ENCODE data around the gene B4GALT6. TPM values are rescaled to one million over a fixed set of nuclear protein-coding genes. Genes with fewer than 3 reads are reported as not detected.

B4GALT6 gene
- total RNA-seq, 2 experiments from 2014 or later: 2.7 to 3.6 TPM

GRCh38 chr18:31711365-31712172 lies 27.2 kb upstream of the B4GALT6 start:
- H3K27me3 Mint-ChIP-seq (ENCODE audit: low read depth): no peaks in the 10 kb centered on the region

GRCh38 chr18:31710826-31711225 lies 26.4 kb upstream of the B4GALT6 start:
- no peaks in the 10 kb centered on the region for H3K9me3 Mint-ChIP-seq
- H3K27ac Mint-ChIP-seq: no peak overlapping the region
- DNase-seq: peak; percentile 16
- intact Hi-C loops (cut with micrococcal nuclease): no loop called here
- CTCF ChIA-PET: interaction anchor here (1.4 kb wide), 1 partner anchor 11 kb away, joined by 4 read pairs; no protein-coding TSS in a partner anchor
- no peaks in the 10 kb centered on the region for H3K36me3 Mint-ChIP-seq (ENCODE audit: low read depth)
- H3K4me1 Mint-ChIP-seq (ENCODE audit: low read depth): peaks cover 2% of the 10 kb centered on the region
- H3K27me3 Mint-ChIP-seq (ENCODE audit: low read depth): no peaks in the 10 kb centered on the region
- no peak overlapping the region for H3K4me3 Mint-ChIP-seq

More at GRCh38 chr18:31711365-31712172, 27.2 kb upstream of the B4GALT6 start:
- Mint-ChIP-seq H3K36me3 (ENCODE audit: low read depth) (no peaks in the 10 kb centered on the region), H3K9me3 (no peaks in the 10 kb centered on the region), H3K27ac (no peak overlapping the region), H3K4me3 (no peak overlapping the region), H3K4me1 (ENCODE audit: low read depth) (peaks cover 2% of the 10 kb centered on the region)
- CTCF ChIA-PET: interaction anchor here (1.4 kb wide), 1 partner anchor 10 kb away, joined by 4 read pairs; no protein-coding TSS in a partner anchor
- DNase-seq: no peak
- intact Hi-C loops (cut with micrococcal nuclease): no loop called here

DNA sequence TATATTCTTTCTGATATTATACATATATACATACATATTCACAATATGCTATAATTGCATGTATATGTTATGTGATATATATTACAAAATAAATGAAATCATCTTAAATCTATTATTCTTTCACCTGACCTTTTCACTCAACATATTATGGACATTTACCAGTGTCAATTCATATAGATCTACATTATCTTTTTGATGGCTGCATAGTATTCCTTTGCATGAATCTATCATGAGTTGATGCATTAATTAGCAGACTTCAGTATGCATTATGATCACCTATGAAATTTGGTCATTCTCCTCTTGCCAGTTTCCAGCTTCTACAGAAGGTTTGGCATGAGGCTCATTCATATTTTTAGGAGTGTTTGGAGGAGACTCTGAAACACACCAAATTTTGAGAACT lies 23.4 kb upstream of the B4GALT6 start:
- Mint-ChIP-seq H3K4me3 (no peak overlapping the region), H3K27ac (no peak overlapping the region), H3K36me3 (ENCODE audit: low read depth) (no peaks in the 10 kb centered on the region), H3K4me1 (ENCODE audit: low read depth) (peaks cover 2% of the 10 kb centered on the region), H3K9me3 (no peaks in the 10 kb centered on the region), H3K27me3 (ENCODE audit: low read depth) (no peaks in the 10 kb centered on the region)
- CTCF ChIA-PET: interaction anchor here (0.6 to 3.4 kb wide), 2 partner anchors 15 to 31 kb away, joined by 3 to 14 read pairs; no protein-coding TSS in a partner anchor
- intact Hi-C loops (cut with micrococcal nuclease): no loop called here
- no peak for DNase-seq

- Mint-ChIP-seq H3K4me1 (ENCODE audit: low read depth) (peaks cover 6% of the 10 kb centered on the region), H3K27ac (no peak overlapping the region), H3K4me3 (no peak overlapping the region), H3K9me3 (no peaks in the 10 kb centered on the region), H3K27me3 (ENCODE audit: low read depth) (no peaks in the 10 kb centered on the region), H3K36me3 (ENCODE audit: low read depth) (no peaks in the 10 kb centered on the region)
- CTCF ChIA-PET: interaction anchor here (1.9 to 2.0 kb wide), 2 partner anchors 20 kb away, joined by 4 to 8 read pairs; no protein-coding TSS in a partner anchor
- no peak for DNase-seq
- intact Hi-C loops (cut with micrococcal nuclease): no loop called here
Observed at GRCh38 chr18:31702449-31702848, 18.1 kb upstream of the B4GALT6 start.

DNA sequence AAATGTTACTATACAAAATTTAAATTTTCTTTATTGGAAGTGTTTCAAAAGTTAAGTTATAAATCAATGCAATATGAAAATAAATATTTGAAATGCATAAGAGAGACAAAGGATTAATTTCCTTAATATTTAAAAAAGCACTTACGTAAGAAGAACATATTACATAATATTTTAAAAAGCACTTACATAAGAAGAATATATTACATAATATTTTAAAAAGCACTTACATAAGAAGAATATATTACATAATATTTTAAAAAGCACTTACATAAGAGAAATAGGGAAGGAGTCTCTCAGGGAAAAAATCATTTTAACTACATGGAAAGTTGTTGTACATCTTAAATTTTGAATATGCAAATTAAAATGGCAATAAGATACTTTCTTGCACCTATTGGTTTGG lies 17.4 kb upstream of the B4GALT6 start:
- intact Hi-C loops (cut with micrococcal nuclease): no loop called here

DNA sequence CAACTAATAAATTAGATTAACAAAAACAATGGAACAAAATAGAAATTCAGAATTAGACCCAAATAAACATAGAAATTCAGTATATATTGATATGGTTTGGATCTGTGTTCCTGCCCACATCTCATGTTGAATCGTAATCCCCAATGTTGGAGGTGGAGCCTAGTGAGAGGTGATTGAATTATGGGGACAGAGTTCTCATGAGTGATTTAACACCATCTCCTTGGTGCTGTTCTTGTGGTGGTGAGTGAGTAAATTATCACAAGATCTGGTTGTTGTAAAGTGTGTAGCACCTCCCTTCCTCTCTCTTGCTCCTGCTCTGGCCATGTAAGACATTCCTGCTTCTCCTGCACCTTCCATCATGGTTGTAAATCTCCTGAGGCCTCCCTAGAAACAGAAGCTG lies 16.6 kb upstream of the B4GALT6 start:
- H3K4me1 Mint-ChIP-seq (ENCODE audit: low read depth): peaks cover 6% of the 10 kb centered on the region
- H3K9me3 Mint-ChIP-seq: no peaks in the 10 kb centered on the region
- no peak overlapping the region for H3K27ac Mint-ChIP-seq
- DNase-seq: no peak
- no peaks in the 10 kb centered on the region for H3K36me3 Mint-ChIP-seq (ENCODE audit: low read depth)
- no peak overlapping the region for H3K4me3 Mint-ChIP-seq
- H3K27me3 Mint-ChIP-seq (ENCODE audit: low read depth): peaks cover under 1% of the 10 kb centered on the region
- intact Hi-C loops (cut with micrococcal nuclease): no loop called here
- CTCF ChIA-PET: no interaction called here

More for the DNA sequence above, 17.4 kb upstream of the B4GALT6 start:
- no peak for DNase-seq
- Mint-ChIP-seq H3K4me3 (no peak overlapping the region), H3K9me3 (no peaks in the 10 kb centered on the region), H3K27ac (no peak overlapping the region), H3K27me3 (ENCODE audit: low read depth) (no peaks in the 10 kb centered on the region), H3K36me3 (ENCODE audit: low read depth) (no peaks in the 10 kb centered on the region), H3K4me1 (ENCODE audit: low read depth) (peaks cover 6% of the 10 kb centered on the region)
- CTCF ChIA-PET: interaction anchor here (2.0 kb wide), 1 partner anchor 19 kb away, joined by 4 read pairs; no protein-coding TSS in a partner anchor

DNA sequence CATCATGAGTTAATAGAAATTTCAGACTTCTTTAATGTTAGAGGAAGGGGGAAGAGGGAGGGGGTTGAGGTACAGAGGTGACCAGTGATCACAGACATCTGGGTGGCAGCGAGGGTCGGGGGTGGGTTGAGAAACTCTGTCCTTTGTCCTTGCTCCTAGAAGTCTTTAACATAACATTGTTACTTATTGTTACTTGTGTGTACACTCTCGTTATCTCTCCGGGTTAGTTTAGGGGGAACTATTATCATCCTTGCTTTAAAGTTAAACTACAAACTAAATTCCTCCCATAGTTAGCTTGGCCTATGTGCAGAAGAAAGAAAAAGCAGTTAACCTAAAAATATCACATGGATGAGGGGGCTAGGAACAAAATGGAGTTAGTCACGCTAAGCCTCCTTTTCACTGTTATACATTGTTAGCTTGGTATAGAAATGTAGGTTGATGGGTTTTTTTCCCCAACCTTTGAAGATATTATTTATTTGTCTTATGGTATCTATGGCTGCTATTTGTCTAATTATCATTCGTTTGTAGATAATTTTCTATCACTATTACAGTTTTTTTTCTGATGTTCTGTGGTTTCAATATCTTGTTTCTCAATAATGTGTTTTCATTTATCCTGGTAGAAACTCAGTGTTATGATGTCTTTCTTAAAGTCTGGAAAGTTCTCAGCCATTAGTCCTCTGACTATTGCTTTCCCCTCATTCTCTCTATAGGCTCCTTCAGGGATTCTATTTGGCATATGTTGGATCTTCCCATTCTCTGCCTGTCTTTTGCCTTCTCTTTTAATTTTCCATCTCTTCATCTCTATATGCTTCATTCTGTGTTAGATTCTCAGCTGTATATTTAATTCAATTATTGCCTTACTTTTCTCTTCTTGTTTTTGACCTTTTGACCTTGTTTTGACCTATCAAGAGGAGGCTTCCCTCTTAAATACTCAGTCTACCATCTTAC lies 13.2 kb upstream of the B4GALT6 start:
- Mint-ChIP-seq H3K36me3 (ENCODE audit: low read depth) (no peaks in the 10 kb centered on the region), H3K27ac (no peak overlapping the region), H3K4me3 (no peak overlapping the region), H3K9me3 (no peaks in the 10 kb centered on the region), H3K27me3 (ENCODE audit: low read depth) (peaks cover 2% of the 10 kb centered on the region), H3K4me1 (ENCODE audit: low read depth) (peaks cover 4% of the 10 kb centered on the region)
- intact Hi-C loops (cut with micrococcal nuclease): no loop called here
- DNase-seq: no peak
- CTCF ChIA-PET: interaction anchor here (1.0 kb wide), 1 partner anchor 25 kb away, joined by 4 read pairs; no protein-coding TSS in a partner anchor

DNA sequence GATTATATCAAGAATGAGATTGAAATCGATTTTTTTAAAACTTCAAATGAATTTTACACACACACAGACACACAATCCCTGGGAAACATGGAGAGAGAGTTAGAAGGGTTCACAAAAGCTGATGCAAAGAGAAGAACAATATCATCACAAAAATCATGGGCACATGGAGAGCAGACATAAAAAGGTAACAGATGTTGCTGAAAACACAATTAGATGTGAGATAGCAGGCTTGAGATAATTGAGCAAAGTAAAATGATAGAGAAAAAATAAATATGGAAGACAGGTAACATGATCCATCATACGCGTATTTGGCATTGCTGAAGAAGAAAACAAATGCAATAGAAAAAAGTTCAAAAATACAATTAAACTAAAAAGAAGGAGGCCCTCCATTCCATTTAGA lies 11.6 kb upstream of the B4GALT6 start:
- intact Hi-C loops (cut with micrococcal nuclease): no loop called here
- no peaks in the 10 kb centered on the region for H3K36me3 Mint-ChIP-seq (ENCODE audit: low read depth)
- no peaks in the 10 kb centered on the region for H3K9me3 Mint-ChIP-seq
- H3K27ac Mint-ChIP-seq: no peak overlapping the region
- H3K27me3 Mint-ChIP-seq (ENCODE audit: low read depth): peaks cover 2% of the 10 kb centered on the region
- no peak overlapping the region for H3K4me3 Mint-ChIP-seq
- CTCF ChIA-PET: interaction anchor here (0.8 kb wide), 1 partner anchor 13 kb away, joined by 4 read pairs; no protein-coding TSS in a partner anchor
- H3K4me1 Mint-ChIP-seq (ENCODE audit: low read depth): no peaks in the 10 kb centered on the region
- DNase-seq: no peak

DNA sequence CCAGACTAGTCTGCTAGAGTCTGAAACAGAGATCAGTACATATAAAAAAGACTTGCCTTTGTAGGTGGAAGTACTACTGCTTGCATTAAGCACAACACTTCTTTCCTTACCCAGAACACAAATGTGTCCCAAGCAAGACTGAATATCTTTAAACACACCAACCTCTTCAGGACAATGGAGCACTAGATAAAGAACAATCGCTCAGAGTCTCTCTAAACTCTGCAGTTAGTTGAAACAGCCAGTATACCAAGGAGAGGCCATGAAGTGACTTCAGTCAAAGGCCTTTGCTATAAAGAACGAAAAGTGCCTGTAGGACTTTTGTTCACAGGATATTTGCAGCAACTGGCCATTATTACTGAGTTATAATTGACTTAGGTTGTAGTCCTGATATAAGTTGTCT lies 9.9 kb upstream of the B4GALT6 start:
- H3K4me1 Mint-ChIP-seq (ENCODE audit: low read depth): no peaks in the 10 kb centered on the region
- intact Hi-C loops (cut with micrococcal nuclease): no loop called here
- H3K36me3 Mint-ChIP-seq (ENCODE audit: low read depth): no peaks in the 10 kb centered on the region
- CTCF ChIA-PET: no interaction called here
- DNase-seq: no peak
- peaks cover 4% of the 10 kb centered on the region for H3K27me3 Mint-ChIP-seq (ENCODE audit: low read depth)
- H3K4me3 Mint-ChIP-seq: no peak overlapping the region
- no peak overlapping the region for H3K27ac Mint-ChIP-seq
- no peaks in the 10 kb centered on the region for H3K9me3 Mint-ChIP-seq

DNA sequence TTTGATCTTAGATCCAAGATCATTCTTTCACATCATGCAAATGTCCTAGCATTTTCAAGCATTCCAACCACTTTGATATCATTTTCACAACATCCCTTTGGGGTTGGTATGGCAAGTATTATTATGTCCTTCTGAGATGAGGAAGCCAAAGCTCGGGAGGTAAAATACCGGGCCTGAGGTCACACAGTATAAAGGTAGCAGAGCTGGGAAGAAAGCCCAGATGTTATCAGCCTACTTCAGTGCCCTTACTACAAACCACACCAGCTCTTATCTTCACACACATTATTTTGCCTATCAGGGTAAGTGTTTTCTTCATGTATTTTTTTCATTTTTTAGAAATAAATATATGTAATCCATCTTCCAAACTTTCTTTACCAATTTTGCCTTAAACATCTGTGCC lies 4.2 kb upstream of the B4GALT6 start:
- intact Hi-C loops (cut with micrococcal nuclease): loop anchor here (10.0 kb wide), 1 partner anchor 194 kb away; the partner anchor contains the start of gene DSG2
- no peak overlapping the region for H3K4me3 Mint-ChIP-seq
- H3K27me3 Mint-ChIP-seq (ENCODE audit: low read depth): peaks cover 25% of the 10 kb centered on the region

GRCh38 chr18:31686986-31687928 lies 2.9 kb upstream of the B4GALT6 start:
- Mint-ChIP-seq H3K9me3 (no peaks in the 10 kb centered on the region), H3K4me3 (no peak overlapping the region), H3K27me3 (ENCODE audit: low read depth) (peaks cover 31% of the 10 kb centered on the region), H3K27ac (no peak overlapping the region), H3K36me3 (ENCODE audit: low read depth) (no peaks in the 10 kb centered on the region), H3K4me1 (ENCODE audit: low read depth) (peaks cover 14% of the 10 kb centered on the region)
- CTCF ChIA-PET: interaction anchor here (0.6 to 1.7 kb wide), 3 partner anchors 9 to 164 kb away, joined by 3 to 4 read pairs (median 3); no protein-coding TSS in a partner anchor
- intact Hi-C loops (cut with micrococcal nuclease): loop anchor here (10.0 kb wide), 1 partner anchor 192 kb away; the partner anchor contains the start of gene DSG2
- DNase-seq: no peak

More for the DNA sequence above, 4.2 kb upstream of the B4GALT6 start:
- no peaks in the 10 kb centered on the region for H3K36me3 Mint-ChIP-seq (ENCODE audit: low read depth)
- no peak for DNase-seq
- peaks cover 12% of the 10 kb centered on the region for H3K4me1 Mint-ChIP-seq (ENCODE audit: low read depth)
- H3K9me3 Mint-ChIP-seq: no peaks in the 10 kb centered on the region
- CTCF ChIA-PET: interaction anchor here (1.9 kb wide), 1 partner anchor 34 kb away, joined by 5 read pairs; no protein-coding TSS in a partner anchor
- no peak overlapping the region for H3K27ac Mint-ChIP-seq

All from activated naive CD4-positive, alpha-beta T cell treated with anti-CD3 and anti-CD28 coated beads for 36 hours (primary cell).